H1 (cell line): ENCODE measurements around the gene ING5. TPM values are rescaled to one million over a fixed set of nuclear protein-coding genes. Genes with fewer than 3 reads are reported as not detected.

Source experiments
- RBBP5 ChIP-seq: IDR thresholded peaks from 2 replicates; pipeline ENCODE4 v1.7.1; 2012; ENCODE audit warnings: low read depth, mild to moderate bottlenecking, inconsistent platforms, low read length, moderate library complexity, borderline replicate concordance
- ZNF274 ChIP-seq: IDR thresholded peaks from 2 replicates; pipeline ENCODE4 v1.7.0; 2012; ENCODE audit warnings: low read length, borderline replicate concordance; ENCODE audit errors: extremely low read depth
- polyA plus RNA-seq, 7 experiments: library from polyadenylated mRNA; depleted of rRNA in 3 of 7; stranded (reverse) in 5 of 7; unstranded in 2 of 7; fragments of >200 nt in 5 of 7; fragments of 200-250 nt in 2 of 7; gene quantifications; 1 replicate in 5 of 7; 2 replicates in 1 of 7; 4 replicates in 1 of 7; pipeline versions ENCODE4 v1.2.1 to v1.2.3, GENCODE V29; 2011 to 2013; ENCODE audit warnings: missing spikeins in 2 of 7, mixed read lengths in 2 of 7
- total RNA-seq: library from RNA; stranded (reverse); fragmentation: NEBNext Ultra II Directional; extraction: Animal tissue kit (Norgen Biotek cat#: 25700); gene quantifications from 2 replicates; pipeline ENCODE4 v1.2.1, GENCODE V29; 2021

The ING5 gene
- total and polyA plus RNA-seq, 2 of the 8 experiments (the other 6 are each of a cell fraction or from before 2014, with no cell fraction given): 41.5 to 47.4 TPM

GRCh38 chr2:241748468-241749256 is 46.8 kb downstream of the ING5 start (continued):
- no peak for TF ChIP-seq ZNF274
- TF ChIP-seq RBBP5: no peak
